Subcutaneous abdominal adipose tissue (tissue), 5 donors: ENCODE results near the gene ITGAE.

Source experiments
- H3K27ac ChIP-seq: one replicate; pipeline ENCODE4 v1.7.0; 2013; ENCODE audit warnings: low read depth, mild to moderate bottlenecking, inconsistent platforms, low read length, moderate library complexity
- H3K27me3 ChIP-seq, 5 donors: one replicate each; pipeline ENCODE4 v1.7.0; 2013; ENCODE audit warnings: low read length in 5 of 5, inconsistent platforms in 1 of 5; ENCODE audit not compliant: control insufficient read depth in 5 of 5, insufficient read depth in 4 of 5
- H3K36me3 ChIP-seq, 5 donors: one replicate each; pipeline ENCODE4 v1.7.0; 2013; ENCODE audit warnings: low read length in 5 of 5; ENCODE audit not compliant: control insufficient read depth in 5 of 5, insufficient read depth in 5 of 5
- H3K4me1 ChIP-seq, 5 donors: one replicate each; pipeline ENCODE4 v1.7.0; 2013; ENCODE audit warnings: low read length in 5 of 5, mild to moderate bottlenecking in 3 of 5, moderate library complexity in 1 of 5; ENCODE audit not compliant: control insufficient read depth in 5 of 5, insufficient read depth in 5 of 5
- H3K4me3 ChIP-seq, 5 donors: one replicate each; pipeline ENCODE4 v1.7.0; 2013; ENCODE audit warnings: low read length in 5 of 5, low read depth in 1 of 5
- H3K9ac ChIP-seq, 5 donors: one replicate each; pipeline ENCODE4 v1.7.0; 2013; ENCODE audit warnings: low read length in 5 of 5, mild to moderate bottlenecking in 4 of 5, moderate library complexity in 3 of 5
- H3K9me3 ChIP-seq, 5 donors: one replicate each; pipeline ENCODE4 v1.7.0; 2013; ENCODE audit warnings: low read length in 5 of 5; ENCODE audit not compliant: control insufficient read depth in 5 of 5
- donor health status: healthy.
- donor health status: healthy.
- donor health status: healthy.
- donor health status: healthy.
- donor health status: healthy.

ITGAE gene

GRCh38 chr17:3838206-3838605 is 37.2 kb upstream of the ITGAE start:
- Histone ChIP-seq H3K9ac (no peak overlapping the region), H3K9me3 (no peaks in the 10 kb centered on the region), H3K4me3 (no peak overlapping the region), H3K27me3 (no peaks in the 10 kb centered on the region), H3K4me1 (peaks cover 2 to 13% (median 11%) of the 10 kb centered on the region in 5 donors), H3K27ac (no peak overlapping the region), H3K36me3 (peaks cover 24 to 69% (median 51%) of the 10 kb centered on the region in 5 donors)

GRCh38 chr17:3836551-3836950 is 35.6 kb upstream of the ITGAE start:
- Histone ChIP-seq H3K27ac (no peak overlapping the region), H3K36me3 (peaks cover 24 to 57% (median 48%) of the 10 kb centered on the region in 5 donors), H3K4me1 (peaks cover 2 to 13% (median 11%) of the 10 kb centered on the region in 5 donors)

GRCh38 chr17:3835410-3836229 is 34.6 kb upstream of the ITGAE start:
- Histone ChIP-seq H3K27ac (no peak overlapping the region), H3K9ac (peak overlapping the region in 1 of 5 donors; percentile 51), H3K27me3 (no peaks in the 10 kb centered on the region), H3K36me3 (peaks cover 23 to 51% (median 47%) of the 10 kb centered on the region in 5 donors), H3K4me1 (peaks cover 2 to 13% (median 11%) of the 10 kb centered on the region in 5 donors), H3K4me3 (no peak overlapping the region), H3K9me3 (no peaks in the 10 kb centered on the region)

More at GRCh38 chr17:3836551-3836950, 35.6 kb upstream of the ITGAE start:
- no peaks in the 10 kb centered on the region for H3K27me3 ChIP-seq
- H3K9me3 ChIP-seq = no peaks in the 10 kb centered on the region
- H3K4me3 ChIP-seq = no peak overlapping the region
- no peak overlapping the region for H3K9ac ChIP-seq

GRCh38 chr17:3834811-3835210 is 33.8 kb upstream of the ITGAE start:
- H3K9ac ChIP-seq = no peak overlapping the region
- peaks cover 1 to 13% (median 11%) of the 10 kb centered on the region in 5 donors for H3K4me1 ChIP-seq
- H3K9me3 ChIP-seq = no peaks in the 10 kb centered on the region
- H3K4me3 ChIP-seq = no peak overlapping the region
- H3K27ac ChIP-seq = no peak overlapping the region
- H3K27me3 ChIP-seq = no peaks in the 10 kb centered on the region
- peaks cover 16 to 51% (median 41%) of the 10 kb centered on the region in 5 donors for H3K36me3 ChIP-seq

GRCh38 chr17:3828852-3829232 is 27.9 kb upstream of the ITGAE start:
- H3K9me3 ChIP-seq = no peaks in the 10 kb centered on the region
- H3K4me3 ChIP-seq = no peak overlapping the region
- H3K27me3 ChIP-seq = no peaks in the 10 kb centered on the region
- H3K36me3 ChIP-seq = peaks cover 25 to 71% (median 49%) of the 10 kb centered on the region in 5 donors
- H3K9ac ChIP-seq = peak overlapping the region in 1 of 5 donors; percentile 69
- H3K4me1 ChIP-seq = peaks cover 0 to 11% (median 0%) of the 10 kb centered on the region in 5 donors
- H3K27ac ChIP-seq = no peak overlapping the region

GRCh38 chr17:3828151-3828851 is 27.3 kb upstream of the ITGAE start:
- no peaks in the 10 kb centered on the region for H3K27me3 ChIP-seq
- peaks cover 25 to 73% (median 52%) of the 10 kb centered on the region in 5 donors for H3K36me3 ChIP-seq
- peaks cover 0 to 11% (median 0%) of the 10 kb centered on the region in 5 donors for H3K4me1 ChIP-seq
- no peak overlapping the region for H3K4me3 ChIP-seq
- no peak overlapping the region for H3K27ac ChIP-seq
- no peaks in the 10 kb centered on the region for H3K9me3 ChIP-seq
- H3K9ac ChIP-seq = peak overlapping the region in 1 of 5 donors; percentile 69

GRCh38 chr17:3827124-3827773 is 26.3 kb upstream of the ITGAE start:
- H3K36me3 ChIP-seq = peaks cover 28 to 76% (median 52%) of the 10 kb centered on the region in 5 donors

GRCh38 chr17:3826191-3826590 is 25.2 kb upstream of the ITGAE start:
- Histone ChIP-seq H3K9me3 (no peaks in the 10 kb centered on the region), H3K9ac (no peak overlapping the region), H3K4me1 (peaks cover 0 to 11% (median 0%) of the 10 kb centered on the region in 5 donors), H3K27me3 (no peaks in the 10 kb centered on the region), H3K4me3 (no peak overlapping the region), H3K36me3 (peaks cover 35 to 87% (median 60%) of the 10 kb centered on the region in 5 donors), H3K27ac (no peak overlapping the region)

More at GRCh38 chr17:3827124-3827773, 26.3 kb upstream of the ITGAE start:
- Histone ChIP-seq H3K27ac (no peak overlapping the region), H3K4me3 (no peak overlapping the region), H3K4me1 (peaks cover 0 to 11% (median 0%) of the 10 kb centered on the region in 5 donors), H3K9ac (no peak overlapping the region), H3K27me3 (no peaks in the 10 kb centered on the region), H3K9me3 (no peaks in the 10 kb centered on the region)

- no peak overlapping the region for H3K4me3 ChIP-seq
- H3K9me3 ChIP-seq = no peaks in the 10 kb centered on the region
- no peaks in the 10 kb centered on the region for H3K27me3 ChIP-seq
- no peaks in the 10 kb centered on the region for H3K4me1 ChIP-seq
- no peak overlapping the region for H3K9ac ChIP-seq
- H3K27ac ChIP-seq = no peak overlapping the region
- peaks cover 59 to 95% (median 80%) of the 10 kb centered on the region in 5 donors for H3K36me3 ChIP-seq
Measured at GRCh38 chr17:3821101-3821500, 20.1 kb upstream of the ITGAE start.
